CD14-positive monocyte (primary cell): ENCODE results near the gene UCHL5. TPM values are rescaled to one million over a fixed set of nuclear protein-coding genes. Genes with fewer than 3 reads are reported as not detected.

Source experiments
- DNase-seq, 3 donors: peaks; one replicate each; pipeline ENCODE4 v3.0.0-alpha.2; 2011 to 2022
- H2AFZ ChIP-seq: 2 replicates; pipeline ENCODE4 v1.6.0; 2012; ENCODE audit warnings: mild to moderate bottlenecking, low read depth, low read length, inconsistent platforms; ENCODE audit not compliant: insufficient read depth, poor library complexity, severe bottlenecking
- H3K27ac ChIP-seq, 2 donors: 1 replicate in 1 of 2; 2 replicates in 1 of 2; pipeline ENCODE4 v1.5.1; 2012 to 2013; ENCODE audit warnings: low read length in 2 of 2, control low read depth in 1 of 2, inconsistent platforms in 1 of 2, low read depth in 1 of 2, mild to moderate bottlenecking in 1 of 2
- H3K27me3 ChIP-seq, 2 donors: one replicate each; pipeline versions ENCODE4 v1.6.0 to v1.6.1; 2011 to 2013; ENCODE audit warnings: low read length in 2 of 2; ENCODE audit not compliant: control insufficient read depth in 2 of 2, insufficient read depth in 2 of 2
- H3K36me3 ChIP-seq, 2 donors: replicated peaks in 1 of 2; 1 replicate in 1 of 2; 2 replicates in 1 of 2; pipeline versions ENCODE4 v1.5.1 to v1.6.1; 2012 to 2013; ENCODE audit warnings: low read length in 2 of 2, control low read depth in 1 of 2, inconsistent platforms in 1 of 2, mild to moderate bottlenecking in 1 of 2; ENCODE audit not compliant: insufficient read depth in 2 of 2, control insufficient read depth in 1 of 2
- H3K4me1 ChIP-seq, 2 donors: 1 replicate in 1 of 2; 2 replicates in 1 of 2; pipeline versions ENCODE4 v1.5.1 to v1.6.1; 2012 to 2013; ENCODE audit warnings: low read length in 2 of 2, control low read depth in 1 of 2, inconsistent platforms in 1 of 2, mild to moderate bottlenecking in 1 of 2, moderate library complexity in 1 of 2; ENCODE audit not compliant: insufficient read depth in 2 of 2, control insufficient read depth in 1 of 2
- H3K4me2 ChIP-seq: replicated peaks from 2 replicates; pipeline ENCODE3; 2012; ENCODE audit warnings: low read length, moderate library complexity, mild to moderate bottlenecking; ENCODE audit not compliant: poor library complexity, severe bottlenecking; ENCODE audit errors: extremely low read depth
- H3K4me3 ChIP-seq, 3 experiments: fragments of 200-600 bp in 1 of 3; sonication (generic) in 1 of 3; replicated peaks in 1 of 3; 1 replicate in 2 of 3; 2 replicates in 1 of 3; pipeline ENCODE4 v1.5.1; 2011 to 2013; ENCODE audit warnings: low read length in 3 of 3, mild to moderate bottlenecking in 3 of 3, control low read depth in 2 of 3, low read depth in 2 of 3, inconsistent platforms in 1 of 3, moderate library complexity in 1 of 3
- H3K79me2 ChIP-seq: 2 replicates; pipeline ENCODE4 v1.6.0; 2012; ENCODE audit warnings: mild to moderate bottlenecking, control low read depth, inconsistent platforms, low read length, moderate library complexity; ENCODE audit not compliant: insufficient read depth
- H3K9ac ChIP-seq: 2 replicates; pipeline ENCODE4 v1.6.0; 2017; ENCODE audit warnings: low read length, mild to moderate bottlenecking; ENCODE audit not compliant: insufficient read depth, poor library complexity, severe bottlenecking
- H3K9me3 ChIP-seq, 2 donors: replicated peaks in 1 of 2; 1 replicate in 1 of 2; 2 replicates in 1 of 2; pipeline versions ENCODE4 v1.5.1 to v1.6.1; 2012 to 2013; ENCODE audit warnings: low read length in 2 of 2, control low read depth in 1 of 2; ENCODE audit not compliant: control insufficient read depth in 1 of 2, insufficient read depth in 1 of 2
- H4K20me1 ChIP-seq: 2 replicates; pipeline ENCODE4 v1.6.0; 2012; ENCODE audit warnings: mild to moderate bottlenecking, low read length, control low read depth, moderate library complexity; ENCODE audit not compliant: insufficient read depth
- H3K27ac Mint-ChIP-seq, 7 donors: one replicate each; pipeline ENCODE4 v1.8.0; 2020; ENCODE audit warnings: mild to moderate bottlenecking in 7 of 7, mixed read lengths in 7 of 7, moderate library complexity in 6 of 7, inconsistent platforms in 2 of 7
- H3K27me3 Mint-ChIP-seq, 3 donors: one replicate each; pipeline ENCODE4 v1.8.0; 2021 to 2022; ENCODE audit warnings: low read depth in 3 of 3, mild to moderate bottlenecking in 3 of 3, mixed read lengths in 3 of 3, moderate library complexity in 3 of 3, inconsistent platforms in 1 of 3
- H3K36me3 Mint-ChIP-seq, 2 donors: one replicate each; pipeline ENCODE4 v1.8.0; 2020; ENCODE audit warnings: mixed read lengths in 2 of 2, inconsistent platforms in 1 of 2, mild to moderate bottlenecking in 1 of 2
- H3K4me1 Mint-ChIP-seq: one replicate; pipeline ENCODE4 v1.8.0; 2020; ENCODE audit warnings: mild to moderate bottlenecking, mixed read lengths
- H3K4me3 Mint-ChIP-seq, 2 donors: one replicate each; pipeline ENCODE4 v1.8.0; 2020; ENCODE audit warnings: mild to moderate bottlenecking in 2 of 2, mixed read lengths in 2 of 2, moderate library complexity in 1 of 2
- H3K9me3 Mint-ChIP-seq, 7 donors: one replicate each; pipeline ENCODE4 v1.8.0; 2020 to 2022; ENCODE audit warnings: mixed read lengths in 7 of 7, mild to moderate bottlenecking in 6 of 7, moderate library complexity in 6 of 7, inconsistent platforms in 2 of 7
- CTCF ChIP-seq: fragments of 200-600 bp; IDR thresholded peaks from one replicate; pipeline ENCODE4 v1.8.0; 2022; ENCODE audit warnings: antibody characterized with exemption, mild to moderate bottlenecking
- WGBS: methylation state at CpG from one replicate; pipeline ENCODE4 v1.1.5; 2013; ENCODE audit warnings: missing lambda C conversion rate; ENCODE audit not compliant: insufficient coverage; 5-methylcytosine and 5-hydroxymethylcytosine counted together
- intact Hi-C, 2 donors: fragments of 100-400 bp; cut with micrococcal nuclease; formaldehyde crosslinking; loops; one replicate each; pipeline versions ENCODE4 v1.15.0 to v1.15.1; 2023
- polyA plus RNA-seq, 3 donors: library from polyadenylated mRNA; depleted of rRNA in 1 of 3; unstranded in 2 of 3; stranded (reverse) in 1 of 3; fragments of 300-500 nt in 2 of 3; fragments of >200 nt in 1 of 3; fragmentation: Illumina TruSeq in 2 of 3; gene quantifications; 1 replicate in 2 of 3; 2 replicates in 1 of 3; pipeline ENCODE4 v1.2.3, GENCODE V29; 2012 to 2021

Gene UCHL5
- polyA plus RNA-seq, 3 donors: 8.6 to 43.0 (median 29.6) TPM

DNA sequence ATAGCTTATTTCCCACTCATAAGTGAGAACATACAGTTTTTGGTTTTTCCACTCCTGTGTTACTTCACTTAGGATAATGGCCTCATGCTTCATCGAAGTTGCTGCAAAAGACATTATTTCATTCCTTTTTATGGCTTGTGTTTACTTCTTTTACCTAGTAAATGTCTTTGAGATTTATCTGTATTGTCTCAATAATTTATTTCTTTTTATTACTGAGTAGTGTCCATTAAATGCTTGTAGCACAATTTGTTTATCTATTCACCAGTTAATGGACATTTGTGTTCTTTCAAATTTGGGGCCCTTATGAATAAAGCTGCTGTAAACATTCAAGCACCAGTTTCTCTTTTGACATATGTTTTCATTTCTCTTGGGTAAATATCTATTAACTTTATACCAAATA lies 86.0 kb downstream of the UCHL5 start:
- no peaks in the 10 kb centered on the region for H3K36me3 Mint-ChIP-seq
- TF ChIP-seq CTCF: no peak
- intact Hi-C loops: no loop called here
- Histone ChIP-seq H3K27ac (no peak overlapping the region), H4K20me1 (no peaks in the 10 kb centered on the region), H3K36me3 (no peaks in the 10 kb centered on the region), H3K27me3 (no peaks in the 10 kb centered on the region), H3K4me3 (no peak overlapping the region), H3K4me1 (no peaks in the 10 kb centered on the region), H3K9me3 (no peaks in the 10 kb centered on the region), H3K4me2 (no peak overlapping the region), H3K79me2 (no peaks in the 10 kb centered on the region), H3K9ac (no peak overlapping the region), H2AFZ (no peak overlapping the region)
- H3K9me3 Mint-ChIP-seq: no peaks in the 10 kb centered on the region
- peaks cover 10% of the 10 kb centered on the region for H3K4me1 Mint-ChIP-seq
- no peak for DNase-seq
- H3K27ac Mint-ChIP-seq: no peak overlapping the region
- H3K27me3 Mint-ChIP-seq: no peaks in the 10 kb centered on the region
- WGBS: no CpG with 5 or more reads among the region's 1 CpG
- H3K4me3 Mint-ChIP-seq: no peak overlapping the region

- intact Hi-C loops: loop anchor here in 1 of 2 donors (10.0 kb wide), 1 partner anchor 64 kb away; no protein-coding TSS in a partner anchor
- H3K4me2 ChIP-seq: no peak overlapping the region
- H3K4me3 ChIP-seq: no peak overlapping the region
- no peak overlapping the region for H3K27ac ChIP-seq
- no peaks in the 10 kb centered on the region for H3K4me1 ChIP-seq
- Mint-ChIP-seq H3K4me3 (no peak overlapping the region), H3K27me3 (no peaks in the 10 kb centered on the region), H3K27ac (no peak overlapping the region), H3K36me3 (no peaks in the 10 kb centered on the region), H3K9me3 (peaks cover 0 to 3% (median 0%) of the 10 kb centered on the region in 7 donors), H3K4me1 (peaks cover 8% of the 10 kb centered on the region)
- no CpG with 5 or more reads among the region's 1 CpG for WGBS
- no peaks in the 10 kb centered on the region for H3K9me3 ChIP-seq
- no peak for DNase-seq
- no peak for TF ChIP-seq CTCF
- H2AFZ ChIP-seq: no peak overlapping the region
- H3K27me3 ChIP-seq: no peaks in the 10 kb centered on the region
- H3K79me2 ChIP-seq: no peaks in the 10 kb centered on the region
- no peak overlapping the region for H3K9ac ChIP-seq
- H3K36me3 ChIP-seq: no peaks in the 10 kb centered on the region
- no peaks in the 10 kb centered on the region for H4K20me1 ChIP-seq
Observed at GRCh38 chr1:192969091-192969490, 90.1 kb downstream of the UCHL5 start.
